C4-2B (cell line): ENCODE data around the gene OPN1SW.

ENCODE experiments used
- ZFX ChIP-seq: fragments of 450-650 bp; IDR thresholded peaks from 2 replicates; pipeline ENCODE4 v1.6.1; 2017
- TF ChIP-seq, protein P1 (sequence below): fragments of 450-650 bp; conservative IDR thresholded peaks from 2 replicates; pipeline ENCODE4 v1.5.1; 2017; ENCODE audit warnings: mild to moderate bottlenecking

DNA sequence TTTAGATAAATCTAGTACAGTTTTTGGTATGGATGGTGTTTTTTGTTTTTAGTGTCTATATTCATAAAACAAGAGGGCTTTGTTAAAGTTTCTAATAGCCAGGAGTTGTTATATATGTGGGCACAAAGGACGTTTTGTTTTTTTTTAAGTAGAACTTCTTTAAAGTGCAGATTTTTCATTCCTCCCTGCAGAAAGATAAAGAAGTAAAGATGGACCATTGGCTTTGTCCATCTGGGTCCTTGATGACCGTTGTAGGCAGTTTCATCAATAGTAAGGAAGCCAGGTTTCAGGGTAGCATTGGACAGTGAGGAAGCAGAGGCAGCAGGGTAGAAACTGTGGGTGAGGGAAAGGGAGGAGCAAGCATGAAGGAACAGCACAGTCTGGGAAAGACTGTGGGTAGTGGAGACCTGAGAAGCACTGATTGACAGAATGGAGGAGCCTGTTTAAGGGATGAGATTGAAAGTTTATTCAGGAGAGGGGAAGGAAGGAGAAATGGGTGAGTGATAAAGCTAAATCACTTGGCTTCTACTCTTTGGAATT, 31.2 kb downstream of the OPN1SW start:
- TF ChIP-seq, protein P1, sequence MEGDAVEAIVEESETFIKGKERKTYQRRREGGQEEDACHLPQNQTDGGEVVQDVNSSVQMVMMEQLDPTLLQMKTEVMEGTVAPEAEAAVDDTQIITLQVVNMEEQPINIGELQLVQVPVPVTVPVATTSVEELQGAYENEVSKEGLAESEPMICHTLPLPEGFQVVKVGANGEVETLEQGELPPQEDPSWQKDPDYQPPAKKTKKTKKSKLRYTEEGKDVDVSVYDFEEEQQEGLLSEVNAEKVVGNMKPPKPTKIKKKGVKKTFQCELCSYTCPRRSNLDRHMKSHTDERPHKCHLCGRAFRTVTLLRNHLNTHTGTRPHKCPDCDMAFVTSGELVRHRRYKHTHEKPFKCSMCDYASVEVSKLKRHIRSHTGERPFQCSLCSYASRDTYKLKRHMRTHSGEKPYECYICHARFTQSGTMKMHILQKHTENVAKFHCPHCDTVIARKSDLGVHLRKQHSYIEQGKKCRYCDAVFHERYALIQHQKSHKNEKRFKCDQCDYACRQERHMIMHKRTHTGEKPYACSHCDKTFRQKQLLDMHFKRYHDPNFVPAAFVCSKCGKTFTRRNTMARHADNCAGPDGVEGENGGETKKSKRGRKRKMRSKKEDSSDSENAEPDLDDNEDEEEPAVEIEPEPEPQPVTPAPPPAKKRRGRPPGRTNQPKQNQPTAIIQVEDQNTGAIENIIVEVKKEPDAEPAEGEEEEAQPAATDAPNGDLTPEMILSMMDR = no peak
- no peak for TF ChIP-seq ZFX
